ENCODE data around the gene SLC4A11.

SLC4A11 gene

GRCh38 chr20:3245711-3246110 is 6.7 kb upstream of the SLC4A11 start:
- TF ChIP-seq CTCF (conservative IDR thresholded peaks at IDR 0.05; ENCODE audit: low read depth, low read length), result no peak
- H3K4me3 ChIP-seq (ENCODE audit: low read length), result no peak overlapping the region
- DNase-seq (ENCODE audit: low read depth), result no peak

- no peak for TF ChIP-seq CTCF (conservative IDR thresholded peaks at IDR 0.05; ENCODE audit: low read depth, low read length)
- no peak for DNase-seq (ENCODE audit: low read depth)
- no peak overlapping the region for H3K4me3 ChIP-seq (ENCODE audit: low read length)
Measured at GRCh38 chr20:3245156-3245555, 6.2 kb upstream of the SLC4A11 start.

- no peak for DNase-seq (ENCODE audit: low read depth)
- TF ChIP-seq CTCF (conservative IDR thresholded peaks at IDR 0.05; ENCODE audit: low read depth, low read length), result no peak
- no peak overlapping the region for H3K4me3 ChIP-seq (ENCODE audit: low read length)
Measured at GRCh38 chr20:3244613-3245012, 5.6 kb upstream of the SLC4A11 start.

GRCh38 chr20:3243718-3244358 is 4.8 kb upstream of the SLC4A11 start:
- TF ChIP-seq CTCF (conservative IDR thresholded peaks at IDR 0.05; ENCODE audit: low read depth, low read length), result no peak
- no peak for DNase-seq (ENCODE audit: low read depth)
- no peak overlapping the region for H3K4me3 ChIP-seq (ENCODE audit: low read length)

GRCh38 chr20:3242172-3242692 is 3.2 kb upstream of the SLC4A11 start:
- no peak for TF ChIP-seq CTCF (conservative IDR thresholded peaks at IDR 0.05; ENCODE audit: low read depth, low read length)
- H3K4me3 ChIP-seq (ENCODE audit: low read length), result no peak overlapping the region
- no peak for DNase-seq (ENCODE audit: low read depth)

- H3K4me3 ChIP-seq (ENCODE audit: low read length), result no peak overlapping the region
- TF ChIP-seq CTCF (conservative IDR thresholded peaks at IDR 0.05; ENCODE audit: low read depth, low read length), result no peak
- no peak for DNase-seq (ENCODE audit: low read depth)
Measured at GRCh38 chr20:3240776-3241363, 1.9 kb upstream of the SLC4A11 start.
